Keratinocyte (primary cell): ENCODE data around the gene EYA3. TPM values are rescaled to one million over a fixed set of nuclear protein-coding genes. Genes with fewer than 3 reads are reported as not detected.

Experiments
- DNase-seq: peaks from one replicate; pipeline ENCODE4 v3.0.0-alpha.2; 2011; ENCODE audit warnings: low read depth, missing footprints, low spot score
- FAIRE-seq: peaks from 2 replicates; lab custom pipeline; 2011; peaks lifted over from hg19 to GRCh38; lab: Jason Lieb, UNC
- H2AFZ ChIP-seq: 2 replicates; pipeline ENCODE4 v1.6.0; 2012; ENCODE audit warnings: low read length, control low read depth, inconsistent platforms; ENCODE audit not compliant: control insufficient read depth
- H3K27ac ChIP-seq: 2 replicates; pipeline ENCODE4 v1.5.1; 2011; ENCODE audit warnings: low read length; ENCODE audit not compliant: control insufficient read depth, insufficient read depth
- H3K27me3 ChIP-seq: 3 replicates; pipeline ENCODE4 v1.6.0; 2011; ENCODE audit warnings: low read length; ENCODE audit not compliant: control insufficient read depth, insufficient read depth; ENCODE audit errors: extremely low read depth
- H3K36me3 ChIP-seq, 2 experiments: 2 replicates in 1 of 2; 3 replicates in 1 of 2; pipeline ENCODE4 v1.5.1; 2011; ENCODE audit warnings: low read length in 2 of 2, mild to moderate bottlenecking in 1 of 2; ENCODE audit not compliant: control insufficient read depth in 2 of 2, insufficient read depth in 2 of 2; ENCODE audit errors: extremely low read depth in 1 of 2
- H3K4me1 ChIP-seq: 3 replicates; pipeline ENCODE4 v1.5.1; 2011; ENCODE audit warnings: low read length; ENCODE audit not compliant: control insufficient read depth, insufficient read depth; ENCODE audit errors: extremely low read depth
- H3K4me2 ChIP-seq: 3 replicates; pipeline ENCODE4 v1.6.0; 2011; ENCODE audit warnings: low read depth, low read length; ENCODE audit not compliant: control insufficient read depth, insufficient read depth; ENCODE audit errors: extremely low read depth
- H3K4me3 ChIP-seq, 3 experiments: fragments of 200-600 bp in 1 of 3; sonication (generic) in 1 of 3; 2 replicates in 2 of 3; 3 replicates in 1 of 3; pipeline ENCODE4 v1.5.1; 2011 to 2016; ENCODE audit warnings: low read length in 3 of 3, mild to moderate bottlenecking in 3 of 3, control low read depth in 2 of 3, inconsistent platforms in 1 of 3, low read depth in 1 of 3, mixed read lengths in 1 of 3, mixed run types in 1 of 3, moderate library complexity in 1 of 3; ENCODE audit not compliant: control insufficient read depth in 2 of 3, insufficient read depth in 2 of 3; ENCODE audit errors: extremely low read depth in 1 of 3
- H3K79me2 ChIP-seq: 2 replicates; pipeline ENCODE4 v1.6.0; 2012; ENCODE audit warnings: low read length; ENCODE audit not compliant: control insufficient read depth, insufficient read depth
- H3K9ac ChIP-seq: 3 replicates; pipeline ENCODE4 v1.6.0; 2011; ENCODE audit warnings: low read length; ENCODE audit not compliant: control insufficient read depth, insufficient read depth; ENCODE audit errors: extremely low read depth
- H3K9me1 ChIP-seq: 3 replicates; pipeline ENCODE4 v1.6.0; 2011; ENCODE audit warnings: low read length; ENCODE audit not compliant: control insufficient read depth, insufficient read depth; ENCODE audit errors: extremely low read depth
- H3K9me3 ChIP-seq: 2 replicates; pipeline ENCODE4 v1.5.1; 2012; ENCODE audit warnings: low read depth, low read length; ENCODE audit not compliant: control insufficient read depth
- H4K20me1 ChIP-seq: 3 replicates; pipeline ENCODE4 v1.6.0; 2011; ENCODE audit warnings: low read length; ENCODE audit not compliant: control insufficient read depth, insufficient read depth; ENCODE audit errors: extremely low read depth
- CTCF ChIP-seq, 3 experiments: IDR thresholded peaks in 1 of 3; conservative IDR thresholded peaks in 1 of 3; optimal IDR thresholded peaks in 1 of 3; 2 replicates in 2 of 3; 3 replicates in 1 of 3; pipeline versions ENCODE3 to v1.5.1; 2011; ENCODE audit warnings: low read length in 3 of 3, mild to moderate bottlenecking in 3 of 3, moderate library complexity in 2 of 3, control low read depth in 1 of 3, inconsistent platforms in 1 of 3; ENCODE audit not compliant: insufficient read depth in 2 of 3; ENCODE audit errors: extremely low read depth in 1 of 3
- EZH2 ChIP-seq: IDR thresholded peaks from one replicate; pipeline ENCODE4 v1.6.1; 2012; ENCODE audit warnings: inconsistent platforms, mild to moderate bottlenecking, low read length, moderate library complexity
- dilution Hi-C: fragments of 300-500 bp; cut with MboI; formaldehyde crosslinking; loops from one replicate; pipeline ENCODE4 v1.7.0; 2020; ENCODE audit warnings: low sequenced_read_pairs; ENCODE audit not compliant: extremely low pct_ligation_motif_present
- polyA plus RNA-seq, 5 experiments: library from polyadenylated mRNA; depleted of rRNA in 3 of 5; stranded (reverse) in 3 of 5; stranded (forward) in 1 of 5; unstranded in 1 of 5; fragments of >200 nt; gene quantifications; 1 replicate in 1 of 5; 2 replicates in 3 of 5; 3 replicates in 1 of 5; pipeline versions ENCODE4 v1.2.1 to v1.2.3, GENCODE V29; 2011 to 2012; ENCODE audit warnings: missing spikeins in 2 of 5, low read depth in 1 of 5, low replicate concordance in 1 of 5

The EYA3 gene
- polyA plus RNA-seq, 1 donor (not counting 4 experiments of a cell fraction or from before 2014, with no cell fraction given), result 17.6 TPM

- no peak overlapping the region for H3K27ac ChIP-seq
- no peaks in the 10 kb centered on the region for H3K9me1 ChIP-seq
- H3K4me3 ChIP-seq, result no peak overlapping the region
- peaks cover 15 to 21% of the 10 kb centered on the region in 2 experiments for H3K36me3 ChIP-seq
- DNase-seq, result no peak
- no peak overlapping the region for H2AFZ ChIP-seq
- TF ChIP-seq EZH2, result no peak
- no peak for TF ChIP-seq CTCF (optimal IDR thresholded peaks at IDR 0.05 in 1 of 3, IDR thresholded peaks at IDR 0.05 in 1 of 3, conservative IDR thresholded peaks at IDR 0.05 in 1 of 3; ENCODE audit: extremely low read depth in 1 of 3, insufficient read depth in 2 of 3, low read length in 3 of 3)
- H3K27me3 ChIP-seq, result no peaks in the 10 kb centered on the region
- no peaks in the 10 kb centered on the region for H3K4me1 ChIP-seq
- dilution Hi-C loops, result no loop called here
- FAIRE-seq, result no peak
- H4K20me1 ChIP-seq, result no peaks in the 10 kb centered on the region
- no peaks in the 10 kb centered on the region for H3K9me3 ChIP-seq
- no peak overlapping the region for H3K4me2 ChIP-seq
- no peak overlapping the region for H3K9ac ChIP-seq
- H3K79me2 ChIP-seq, result no peaks in the 10 kb centered on the region
These were observed 97.4 kb downstream of the EYA3 start for GRCh38 chr1:27990920-27991537.

GRCh38 chr1:27981145-27981544 lies 107.3 kb downstream of the EYA3 start:
- Histone ChIP-seq H3K4me3 (no peak overlapping the region), H3K4me1 (no peaks in the 10 kb centered on the region), H3K4me2 (no peak overlapping the region), H3K27ac (no peak overlapping the region), H3K9me3 (no peaks in the 10 kb centered on the region), H3K27me3 (no peaks in the 10 kb centered on the region), H3K79me2 (no peaks in the 10 kb centered on the region), H2AFZ (no peak overlapping the region), H3K9ac (no peak overlapping the region), H3K36me3 (peaks cover 0 to 6% of the 10 kb centered on the region in 2 experiments), H4K20me1 (no peaks in the 10 kb centered on the region), H3K9me1 (no peaks in the 10 kb centered on the region)
- DNase-seq (no peak), FAIRE-seq (no peak)
- dilution Hi-C loops, result no loop called here
- TF ChIP-seq EZH2 (no peak), CTCF (optimal IDR thresholded peaks at IDR 0.05 in 1 of 3, IDR thresholded peaks at IDR 0.05 in 1 of 3, conservative IDR thresholded peaks at IDR 0.05 in 1 of 3; ENCODE audit: extremely low read depth in 1 of 3, insufficient read depth in 2 of 3, low read length in 3 of 3) (no peak)
